ENCODE measurements around the gene FGD6. TPM values are rescaled to one million over a fixed set of nuclear protein-coding genes. Genes with fewer than 3 reads are reported as not detected.
"Not testable (repeated sequence)": the region's sequence is repeated elsewhere in the genome, so short reads cannot be mapped to it uniquely, and the experiment has no call there.

FGD6 gene
- total RNA-seq, 1 experiment from 2014 or later, result 2.2 TPM

DNA sequence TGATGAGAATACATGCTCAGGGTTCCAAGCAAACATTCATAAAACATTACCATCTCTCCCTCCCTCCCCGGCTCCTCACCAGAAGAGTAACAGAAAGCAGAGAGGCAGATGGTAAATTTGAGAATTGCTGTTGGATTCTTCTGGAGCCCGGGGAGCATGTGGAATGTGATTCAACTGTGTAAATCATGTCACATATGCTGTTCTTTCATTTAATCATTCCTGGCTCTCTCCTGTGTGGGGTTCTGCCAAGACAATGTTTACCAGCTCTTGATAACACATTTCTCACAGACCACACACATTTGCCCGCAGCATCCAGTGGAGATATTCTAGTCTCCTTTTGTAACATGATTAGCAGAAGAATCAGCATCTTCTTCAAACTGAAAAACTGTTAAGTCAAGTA, 120.4 kb downstream of the FGD6 start:
- DNase-seq (ENCODE audit: extremely low read depth, low read depth), result no peak

DNA sequence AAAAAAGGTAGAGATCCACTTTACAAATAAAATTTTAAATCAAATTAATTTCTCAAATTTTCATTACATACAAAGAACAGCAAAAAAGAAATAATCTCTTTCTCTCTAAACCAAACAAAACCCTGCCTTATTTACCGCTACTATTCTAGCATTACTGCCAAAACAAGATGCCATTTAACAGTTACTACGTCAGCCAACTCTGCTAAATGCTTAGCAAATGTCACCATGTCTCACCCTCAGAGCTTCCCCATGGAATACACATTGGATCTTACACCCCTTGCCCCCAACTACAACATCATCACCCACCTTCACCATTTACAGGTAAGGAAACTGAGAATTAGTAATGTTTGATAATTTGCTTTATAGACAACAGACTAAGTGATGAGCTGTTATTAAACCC, 120.9 kb downstream of the FGD6 start:
- DNase-seq (ENCODE audit: extremely low read depth, low read depth), result no peak

DNA sequence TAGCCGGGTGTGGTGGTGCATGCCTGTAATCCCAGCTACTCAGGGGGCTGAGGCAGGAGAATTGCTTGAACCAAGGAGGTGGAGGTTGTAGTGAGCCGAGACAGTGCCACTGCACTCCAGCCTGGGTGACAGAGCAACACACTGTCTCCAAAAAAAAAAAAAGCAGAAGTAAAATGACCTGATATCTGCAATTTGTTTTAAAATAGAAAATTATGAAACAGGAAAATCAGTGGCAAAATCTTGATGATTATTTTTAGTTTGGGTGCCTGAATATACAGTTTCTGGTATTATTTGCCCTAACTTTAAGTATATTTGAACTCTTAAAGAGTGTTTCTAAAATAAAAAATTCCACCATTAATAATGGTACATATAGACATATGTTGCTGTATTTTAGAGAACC, 121.4 kb downstream of the FGD6 start:
- DNase-seq (ENCODE audit: extremely low read depth, low read depth), result not testable (repeated sequence)

DNA sequence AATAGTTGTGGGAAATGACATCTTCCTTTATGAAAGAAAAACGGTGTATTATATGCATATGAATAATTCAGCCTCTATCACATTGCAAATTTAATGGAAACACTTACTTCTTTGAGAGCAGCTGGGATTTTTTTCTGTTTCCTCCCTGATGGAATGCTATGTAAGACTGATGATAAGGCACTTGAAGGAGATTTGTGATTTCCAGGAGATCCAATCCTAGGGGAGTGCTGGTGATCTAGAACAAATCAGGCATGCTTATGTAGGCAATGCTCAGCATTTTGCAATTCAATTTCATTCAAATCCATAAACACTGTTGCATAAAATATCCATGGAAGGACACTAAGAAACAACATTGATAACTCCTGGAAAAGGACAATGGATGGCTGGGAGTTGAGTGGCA, 127.8 kb downstream of the FGD6 start:
- no peak for DNase-seq (ENCODE audit: extremely low read depth, low read depth)

DNA sequence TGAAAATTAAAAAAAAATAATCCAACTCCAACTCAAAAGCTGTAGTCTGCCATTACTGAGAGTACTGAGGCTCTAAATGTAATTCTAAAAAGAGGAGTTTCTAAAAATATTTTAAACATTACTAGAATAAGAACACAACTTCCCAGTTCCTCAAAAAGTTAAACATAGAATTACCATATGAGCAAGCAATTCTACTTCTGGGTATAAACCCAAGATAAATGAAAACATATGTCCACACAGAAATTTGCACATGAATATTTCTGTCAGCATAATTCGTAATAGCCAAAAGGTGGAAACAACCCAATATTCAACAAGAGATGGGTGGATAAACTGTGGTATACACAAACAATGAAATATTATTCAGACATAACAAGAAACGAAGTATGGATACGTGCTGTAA, 128.9 kb downstream of the FGD6 start:
- no peak for DNase-seq (ENCODE audit: extremely low read depth, low read depth)

DNA sequence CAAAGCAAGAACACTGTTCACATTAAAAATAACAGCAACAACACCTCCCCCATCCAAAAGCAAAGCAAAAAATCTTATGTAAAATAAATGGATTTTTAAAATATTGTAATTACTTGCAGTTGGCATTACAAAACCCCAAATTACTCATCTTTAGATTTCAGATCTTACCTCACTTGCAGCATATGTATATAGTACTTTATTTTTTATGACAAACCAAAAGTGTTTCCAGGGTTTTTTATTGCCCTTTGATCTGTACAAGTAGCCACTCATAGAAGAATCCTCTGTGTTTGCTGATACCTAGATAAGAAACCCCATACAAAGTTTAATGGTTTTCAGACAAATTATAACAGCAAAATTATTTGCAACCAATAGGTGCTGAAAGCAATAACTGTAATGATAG, 131.7 kb downstream of the FGD6 start:
- no peak for DNase-seq (ENCODE audit: extremely low read depth, low read depth)

DNA sequence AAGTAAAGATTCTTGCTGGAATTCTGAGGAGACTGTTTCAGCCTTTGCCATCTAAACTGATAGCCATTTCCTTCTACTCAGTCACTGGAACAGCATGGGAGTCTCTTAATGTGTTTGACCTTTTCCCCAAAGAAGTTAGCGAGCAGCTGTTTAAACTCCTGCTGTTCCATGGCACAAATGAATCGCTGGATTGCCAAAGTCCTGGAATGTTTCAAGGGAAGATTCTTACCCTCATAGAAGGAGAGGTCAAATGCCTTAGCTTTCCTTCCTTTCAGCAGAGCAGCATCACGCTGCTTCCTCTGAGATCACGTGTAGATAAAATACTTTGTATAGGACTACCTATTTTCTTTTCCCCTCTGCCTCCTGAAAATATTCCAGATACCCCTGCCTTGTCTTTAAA, 133.3 kb downstream of the FGD6 start:
- no peak for DNase-seq (ENCODE audit: extremely low read depth, low read depth)

DNA sequence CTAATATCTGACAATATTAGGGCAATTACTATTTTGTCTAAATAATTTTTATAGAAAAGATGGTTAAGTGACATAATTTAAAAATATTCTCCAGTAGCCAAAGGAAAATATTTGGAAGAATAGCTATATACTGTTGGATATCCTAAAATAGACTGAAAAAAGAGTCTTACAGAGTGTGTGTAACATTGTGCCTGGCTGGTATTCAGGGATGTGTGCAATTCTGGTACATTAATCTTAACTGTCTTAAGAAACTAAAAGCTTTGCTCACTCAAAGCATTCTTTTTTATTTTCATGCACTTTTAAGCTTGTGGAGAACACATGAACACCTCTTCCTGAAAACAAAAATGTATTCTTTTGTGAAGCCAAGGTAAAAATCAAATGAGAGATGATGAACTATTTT, 133.8 kb downstream of the FGD6 start:
- no peak for DNase-seq (ENCODE audit: extremely low read depth, low read depth)

DNA sequence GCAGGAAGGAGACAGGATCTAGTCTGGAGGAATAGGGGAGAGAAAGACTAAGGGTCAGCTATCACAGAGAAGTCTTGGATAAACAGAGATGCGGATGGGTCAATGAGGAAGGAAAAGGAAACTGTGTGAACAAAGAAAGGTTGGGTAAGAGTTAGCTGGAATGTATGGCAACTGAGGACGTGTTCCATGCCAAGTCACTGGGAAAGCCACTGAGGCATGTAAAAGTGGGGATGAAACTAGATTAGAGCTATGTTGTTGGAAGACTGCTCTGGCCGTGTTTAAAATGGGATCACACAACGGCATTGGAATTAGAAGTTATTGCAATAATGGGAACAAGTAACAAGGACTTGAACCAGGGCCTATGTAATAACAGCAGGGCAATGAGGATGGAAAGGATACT, 139.9 kb downstream of the FGD6 start:
- no peak for DNase-seq (ENCODE audit: extremely low read depth, low read depth)

DNA sequence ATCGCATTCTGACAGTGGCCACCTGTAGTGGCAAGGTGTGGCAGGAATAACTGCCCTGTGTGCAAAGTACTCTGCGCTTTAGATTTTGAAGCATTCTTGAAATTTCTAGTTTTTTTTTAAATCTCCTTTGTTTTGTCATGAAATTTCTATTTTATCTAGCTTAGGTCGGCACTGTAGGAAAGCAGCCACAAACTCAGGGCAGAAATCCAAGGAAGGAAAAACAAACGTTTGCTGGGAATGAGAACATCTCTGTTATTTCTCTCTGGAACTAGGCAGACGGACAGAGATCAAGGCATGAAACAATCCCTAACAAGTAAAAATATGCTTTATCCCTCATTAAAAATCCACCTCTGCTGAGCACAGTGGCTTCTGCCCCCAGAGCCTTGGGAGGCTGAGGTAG, 142.5 kb downstream of the FGD6 start:
- no peak for DNase-seq (ENCODE audit: extremely low read depth, low read depth)

DNA sequence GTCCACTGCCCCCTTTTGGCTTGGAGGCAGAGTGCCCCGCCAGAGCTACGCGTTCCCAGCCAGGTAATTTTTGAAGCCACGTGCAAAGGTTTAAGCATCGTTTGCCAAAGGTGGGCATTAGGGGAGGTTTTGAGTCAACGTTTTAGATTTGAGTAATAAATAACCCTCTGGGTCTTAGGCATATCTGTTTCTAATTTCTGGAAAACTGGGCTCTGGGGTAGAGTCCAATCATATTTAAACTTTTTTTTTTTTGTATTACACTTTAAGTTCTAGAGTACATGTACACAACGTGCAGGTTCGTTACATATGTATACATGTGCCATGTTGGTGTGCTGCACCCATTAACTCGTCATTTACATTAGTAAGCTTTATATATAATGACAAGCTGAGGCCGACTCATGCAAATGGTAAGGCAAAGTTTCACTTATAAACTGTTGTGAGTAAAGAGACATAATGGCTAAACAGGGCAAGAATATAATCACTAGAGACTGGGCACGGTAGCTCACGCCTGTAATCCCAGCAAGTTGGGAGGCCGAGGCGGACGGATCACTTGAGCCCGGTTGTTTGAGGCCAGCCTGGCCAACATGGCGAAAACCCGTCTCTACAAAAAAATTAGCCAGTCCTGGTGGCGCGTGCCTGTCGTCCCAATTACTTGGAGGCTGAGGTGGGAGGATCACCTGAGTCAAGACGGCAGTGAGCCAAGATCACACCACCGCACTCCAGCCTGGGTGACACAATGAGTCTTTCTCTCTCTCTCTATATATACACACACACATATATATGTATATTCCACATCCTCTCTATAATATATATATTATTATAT, 143.4 kb downstream of the FGD6 start:
- no peak for DNase-seq (ENCODE audit: extremely low read depth, low read depth)

DNA sequence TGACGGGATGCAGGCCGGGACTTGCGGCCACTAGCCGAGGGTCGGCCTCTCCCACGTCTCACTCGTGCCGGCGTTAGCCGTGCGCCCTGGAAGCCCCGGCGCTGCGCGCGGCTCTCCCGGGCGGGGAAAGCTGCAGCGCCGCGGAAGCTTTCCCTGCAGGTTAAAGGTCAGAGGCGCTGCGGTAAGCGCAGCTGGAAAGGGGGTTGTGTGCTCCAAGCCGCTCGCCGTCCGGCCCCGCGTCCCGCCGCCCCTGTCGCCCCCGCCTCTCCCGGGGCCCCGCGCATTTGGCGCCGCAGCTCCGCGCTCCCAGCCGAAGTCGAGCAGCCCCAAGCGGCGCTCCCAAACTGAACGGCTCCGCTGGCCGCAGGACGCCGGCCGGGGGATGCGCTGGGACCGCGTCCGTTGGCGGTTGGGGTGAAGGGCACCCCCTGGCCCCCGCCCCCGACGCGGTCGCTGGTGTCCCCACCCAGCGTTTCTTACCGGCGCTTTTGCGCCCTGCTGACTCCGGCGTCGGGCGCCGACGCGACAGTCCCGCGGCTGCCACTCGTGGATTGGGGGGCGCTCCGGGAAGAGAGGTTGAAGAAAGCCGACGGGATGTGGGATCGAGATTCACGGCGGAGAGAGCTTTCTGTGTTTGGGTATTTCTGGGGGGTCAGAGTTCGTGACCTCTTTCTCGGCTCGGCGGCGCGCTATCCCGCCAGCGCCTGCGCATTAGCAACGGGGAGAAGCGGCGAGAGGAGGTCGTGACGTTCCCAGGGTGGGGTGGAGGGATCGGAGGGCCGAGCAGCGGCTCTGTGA, 144.2 kb downstream of the FGD6 start, which contains the start of gene NR2C1:
NR2C1 (minus strand) TSS at position 719 of the 798 bp plus-strand sequence. CDS start 6,234 bp downstream, outside the sequence.
- peak; percentile 92 for DNase-seq (ENCODE audit: extremely low read depth, low read depth)

DNA sequence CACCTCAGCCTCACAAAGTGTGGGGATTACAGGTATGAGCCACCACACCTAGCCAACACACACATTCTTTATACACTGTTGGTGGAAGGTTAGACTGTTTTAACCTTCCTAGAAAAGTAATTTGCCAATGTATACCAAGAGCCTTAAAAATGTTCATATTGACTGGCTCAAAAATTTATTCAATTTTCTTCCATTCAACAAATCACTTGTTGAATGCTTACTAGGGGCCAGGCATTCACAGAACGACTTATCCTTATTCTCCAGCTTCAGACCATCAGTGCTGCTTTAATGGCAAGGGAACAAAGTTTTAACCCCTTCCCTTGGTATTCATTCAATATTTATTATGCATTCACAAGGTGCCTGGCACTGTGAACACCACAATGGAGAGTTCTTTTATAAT, 146.9 kb downstream of the FGD6 start:
- no peak for DNase-seq (ENCODE audit: extremely low read depth, low read depth)

DNA sequence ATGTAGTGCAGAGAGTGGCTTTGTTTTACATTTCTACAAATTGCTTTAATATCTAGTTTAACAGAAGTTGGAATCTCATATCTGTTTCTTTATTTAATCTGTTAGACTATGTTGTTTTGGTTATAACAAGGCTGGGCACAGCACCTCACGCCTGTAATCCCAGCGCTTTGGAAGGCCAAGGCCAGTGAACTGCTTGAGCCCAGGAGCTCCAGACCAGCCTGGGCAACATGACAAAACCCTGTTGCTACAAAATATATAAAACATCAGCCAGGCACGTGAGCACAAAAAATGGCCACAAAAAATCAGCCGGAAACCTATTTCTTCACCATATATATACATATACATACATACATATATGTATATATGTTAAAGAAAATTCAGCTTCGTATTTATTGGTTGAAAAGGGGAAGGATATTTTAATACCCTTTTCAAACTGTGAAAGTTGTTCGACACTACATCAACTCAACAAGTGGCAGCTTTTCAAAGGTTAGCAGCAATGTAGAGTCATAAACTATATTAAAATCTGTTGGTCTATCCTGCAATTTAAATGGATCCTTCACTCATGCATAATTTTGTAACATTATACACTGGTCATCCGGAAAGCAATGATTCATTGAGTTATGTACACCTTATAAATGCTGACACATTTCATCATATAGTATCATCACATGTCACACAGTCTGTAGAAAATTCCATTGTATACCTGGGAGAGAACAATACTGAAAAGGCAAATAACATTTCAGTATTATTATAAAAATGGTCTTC, 151.0 kb downstream of the FGD6 start:
- no peak for DNase-seq (ENCODE audit: extremely low read depth, low read depth)

DNA sequence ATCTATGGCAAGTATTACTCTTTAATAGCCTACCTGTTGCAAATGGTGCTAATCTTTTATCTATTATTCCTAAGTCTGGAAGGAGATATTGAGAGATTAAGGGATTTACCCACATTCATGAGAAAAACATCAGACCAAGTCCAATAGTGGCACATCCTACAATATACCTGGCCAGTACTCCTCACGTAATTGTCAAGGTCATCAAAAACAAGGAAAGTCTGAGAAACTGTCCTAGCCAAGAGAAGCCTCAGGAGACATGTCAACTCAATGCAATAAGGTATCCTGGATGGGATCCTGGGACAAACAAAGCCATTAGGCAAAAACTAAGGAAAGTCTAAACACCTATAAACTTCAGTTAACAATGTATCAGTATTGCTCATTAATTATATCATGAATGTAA, 156.3 kb downstream of the FGD6 start:
- no peak for DNase-seq (ENCODE audit: extremely low read depth, low read depth)

DNA sequence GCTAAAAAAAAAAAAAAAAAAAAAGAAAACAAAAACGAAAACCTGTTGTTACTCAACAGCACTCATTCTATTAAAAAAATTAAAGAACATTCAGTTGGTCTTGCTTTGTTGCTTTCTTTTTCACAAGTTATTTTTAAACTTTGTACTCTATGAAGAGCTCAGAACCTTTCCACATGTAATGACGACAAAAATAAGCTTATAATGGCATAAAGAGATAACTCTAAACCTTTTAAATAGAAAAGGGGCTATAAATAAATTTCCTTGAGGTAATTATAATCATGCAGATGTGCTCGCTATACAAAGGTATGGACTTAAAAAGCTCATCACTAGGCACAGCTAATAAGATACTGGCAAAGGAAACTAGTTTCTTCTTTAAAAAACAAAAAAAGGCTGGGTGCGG, 157.3 kb downstream of the FGD6 start:
- no peak for DNase-seq (ENCODE audit: extremely low read depth, low read depth)

DNA sequence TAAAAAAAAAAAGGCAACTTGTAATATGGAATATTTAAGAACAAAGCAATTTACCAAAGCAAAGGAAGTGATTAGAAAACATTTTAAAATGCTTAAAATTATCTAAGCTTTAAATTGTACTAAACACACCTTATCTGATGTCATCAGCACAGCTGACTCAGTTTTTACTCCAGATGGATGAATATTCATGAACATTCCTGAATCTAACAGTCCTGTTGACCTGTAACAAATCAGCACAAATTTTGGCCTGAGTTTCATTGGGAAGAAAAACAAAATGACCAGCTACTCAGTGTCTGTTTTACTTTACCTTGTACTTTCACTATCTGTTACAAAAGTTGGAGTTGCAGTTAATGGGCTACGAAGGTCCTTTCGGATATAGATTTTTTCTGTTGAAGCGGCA, 159.8 kb downstream of the FGD6 start:
- DNase-seq (ENCODE audit: extremely low read depth, low read depth), result no peak

DNA sequence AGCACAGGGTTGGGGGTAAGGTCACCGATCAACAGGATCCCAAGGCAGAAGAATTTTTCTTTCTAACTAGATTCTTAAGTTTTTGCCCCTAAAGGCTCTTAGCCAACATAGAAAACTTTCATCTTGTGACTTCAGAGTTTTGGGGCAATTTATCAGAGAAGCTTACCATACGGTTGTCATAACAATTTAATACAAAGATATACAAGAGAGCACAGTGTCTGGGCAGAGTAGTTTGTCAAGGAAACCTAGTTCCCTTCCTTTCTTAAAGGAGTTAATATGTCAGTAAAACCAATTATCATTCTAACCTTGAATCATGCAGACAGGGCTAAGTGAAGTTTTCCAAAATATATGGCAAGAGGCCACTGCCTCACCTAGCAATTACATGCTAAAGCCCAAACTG, 162.2 kb downstream of the FGD6 start:
- no peak for DNase-seq (ENCODE audit: extremely low read depth, low read depth)

DNA sequence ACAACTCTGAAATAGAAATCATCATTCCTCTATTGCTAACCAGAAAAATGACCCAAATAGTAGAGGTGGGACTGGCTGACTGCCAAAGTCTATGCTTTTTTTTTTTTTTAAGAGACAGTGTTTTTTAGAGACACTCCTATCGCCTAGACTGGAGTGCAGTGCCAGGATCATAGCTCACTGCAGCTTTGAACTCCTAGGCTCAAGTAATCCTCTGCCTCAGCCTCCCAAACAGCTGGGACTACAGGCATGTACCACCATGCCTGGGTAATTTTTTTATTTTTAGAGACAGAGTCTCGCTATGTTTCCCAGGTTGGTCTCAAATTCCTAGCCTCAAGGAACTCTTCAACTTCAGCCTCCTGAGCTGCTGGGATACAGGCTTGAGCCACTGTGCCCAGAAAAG, 163.1 kb downstream of the FGD6 start:
- DNase-seq (ENCODE audit: extremely low read depth, low read depth), result no peak

DNA sequence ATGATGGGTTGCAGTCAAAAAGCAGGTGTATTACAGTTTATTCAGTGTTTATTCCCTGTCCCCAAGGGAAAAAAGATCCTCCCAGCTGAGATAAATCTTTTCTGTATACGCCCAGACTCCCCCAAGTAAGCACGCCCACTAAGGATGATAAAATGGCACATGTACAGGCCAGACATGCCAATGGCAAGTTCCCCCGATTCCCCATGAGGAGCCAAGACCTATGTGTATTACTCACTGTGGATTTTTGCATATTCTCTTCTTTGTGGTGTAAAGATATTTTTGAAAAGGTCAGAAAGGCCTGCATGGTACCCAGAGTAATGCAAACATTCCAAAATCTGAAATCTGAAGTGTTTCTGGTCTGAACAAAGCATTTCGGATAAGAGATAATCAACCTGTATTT, 166.0 kb downstream of the FGD6 start:
- DNase-seq (ENCODE audit: extremely low read depth, low read depth), result no peak

DNA sequence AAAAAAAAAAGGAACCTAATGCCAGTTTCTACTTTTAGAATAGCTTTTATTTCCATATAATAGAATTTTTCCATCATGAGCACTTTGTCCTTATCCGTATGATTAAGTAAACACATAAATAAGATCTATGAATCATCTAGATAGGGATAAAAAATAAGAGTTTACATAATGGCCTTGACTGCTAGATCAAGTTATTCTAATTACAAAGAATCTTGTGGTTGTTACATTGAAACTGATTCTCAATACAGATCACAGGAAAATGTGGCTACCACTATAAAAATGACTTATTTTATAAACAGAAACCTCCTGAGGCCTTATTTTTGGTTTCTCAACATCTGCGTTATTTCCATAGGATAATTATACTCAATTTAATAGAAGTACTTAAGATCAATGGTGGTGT, 179.4 kb downstream of the FGD6 start:
- DNase-seq (ENCODE audit: extremely low read depth, low read depth), result no peak
